Central memory CD8-positive, alpha-beta T cell (primary cell): ENCODE results near the gene SYT9.

Source experiments
- ATAC-seq: fragments of 150-1000 bp; cut with Tn5 transposase; replicated peaks from 2 replicates; pipeline ENCODE4 v1.10.0; 2022; ENCODE audit warnings: mild to moderate bottlenecking, moderate FRiP score, moderate number of reproducible peaks; ENCODE audit not compliant: poor library complexity, severe bottlenecking; ENCODE audit errors: extremely low read depth
- DNase-seq, 2 donors: peaks; one replicate each; pipeline ENCODE4 v3.0.0; 2021; ENCODE audit warnings: low spot score in 2 of 2
- H3K27ac Mint-ChIP-seq: one replicate; pipeline ENCODE4 v1.8.0; 2022; ENCODE audit warnings: low read depth, mild to moderate bottlenecking, moderate library complexity, mixed read lengths
- H3K27me3 Mint-ChIP-seq: one replicate; pipeline ENCODE4 v1.8.0; 2022; ENCODE audit warnings: mixed read lengths
- H3K36me3 Mint-ChIP-seq: one replicate; pipeline ENCODE4 v1.8.0; 2022; ENCODE audit warnings: mild to moderate bottlenecking, moderate library complexity, mixed read lengths; ENCODE audit not compliant: insufficient read depth
- H3K4me1 Mint-ChIP-seq: one replicate; pipeline ENCODE4 v1.8.0; 2022; ENCODE audit warnings: mixed read lengths
- H3K4me3 Mint-ChIP-seq: one replicate; pipeline ENCODE4 v1.8.0; 2022; ENCODE audit warnings: mild to moderate bottlenecking, moderate library complexity, mixed read lengths
- H3K9me3 Mint-ChIP-seq: one replicate; pipeline ENCODE4 v1.8.0; 2022; ENCODE audit warnings: mixed read lengths

SYT9 gene

GRCh38 chr11:7367803-7368202 is 116.1 kb downstream of the SYT9 start:
- Mint-ChIP-seq H3K27ac (no peak overlapping the region), H3K27me3 (peaks cover 14% of the 10 kb centered on the region), H3K4me3 (no peak overlapping the region), H3K9me3 (peaks cover 5% of the 10 kb centered on the region), H3K36me3 (no peaks in the 10 kb centered on the region), H3K4me1 (no peaks in the 10 kb centered on the region)
- ATAC-seq = no peak
- no peak for DNase-seq

DNA sequence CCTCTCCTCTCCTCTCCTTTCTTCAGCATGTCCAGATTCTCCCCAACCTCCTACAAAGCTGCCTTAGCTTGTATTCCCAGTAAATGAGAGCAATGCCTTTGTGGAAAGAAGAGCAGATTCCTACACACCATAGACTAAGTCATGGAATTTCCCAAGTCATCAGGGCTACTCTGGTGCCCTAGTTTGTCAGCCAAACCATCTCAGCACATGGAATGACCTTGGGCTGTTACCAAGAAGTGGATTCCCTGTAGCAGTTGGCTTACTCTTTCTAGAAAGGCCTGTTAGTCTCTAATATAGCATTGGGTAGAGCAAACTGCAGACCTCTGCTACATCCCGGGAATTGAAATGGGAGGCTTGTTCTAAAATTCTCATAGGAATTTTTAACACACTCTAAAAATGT is 124.7 kb downstream of the SYT9 start:
- no peak for DNase-seq
- no peak for ATAC-seq
- H3K9me3 Mint-ChIP-seq = peaks cover 5% of the 10 kb centered on the region
- no peaks in the 10 kb centered on the region for H3K36me3 Mint-ChIP-seq
- H3K4me3 Mint-ChIP-seq = no peak overlapping the region
- no peaks in the 10 kb centered on the region for H3K4me1 Mint-ChIP-seq
- H3K27ac Mint-ChIP-seq = no peak overlapping the region
- H3K27me3 Mint-ChIP-seq = peaks cover 71% of the 10 kb centered on the region

GRCh38 chr11:7381937-7382336 is 130.2 kb downstream of the SYT9 start:
- ATAC-seq (no peak), DNase-seq (no peak)
- Mint-ChIP-seq H3K4me1 (no peaks in the 10 kb centered on the region), H3K9me3 (no peaks in the 10 kb centered on the region), H3K27ac (no peak overlapping the region), H3K4me3 (no peak overlapping the region), H3K27me3 (peaks cover 39% of the 10 kb centered on the region), H3K36me3 (peaks cover 2% of the 10 kb centered on the region)

GRCh38 chr11:7383406-7383805 is 131.7 kb downstream of the SYT9 start:
- Mint-ChIP-seq H3K4me3 (no peak overlapping the region), H3K27ac (no peak overlapping the region), H3K36me3 (peaks cover 2% of the 10 kb centered on the region), H3K27me3 (peaks cover 25% of the 10 kb centered on the region), H3K4me1 (no peaks in the 10 kb centered on the region), H3K9me3 (no peaks in the 10 kb centered on the region)
- DNase-seq = no peak
- ATAC-seq = no peak

DNA sequence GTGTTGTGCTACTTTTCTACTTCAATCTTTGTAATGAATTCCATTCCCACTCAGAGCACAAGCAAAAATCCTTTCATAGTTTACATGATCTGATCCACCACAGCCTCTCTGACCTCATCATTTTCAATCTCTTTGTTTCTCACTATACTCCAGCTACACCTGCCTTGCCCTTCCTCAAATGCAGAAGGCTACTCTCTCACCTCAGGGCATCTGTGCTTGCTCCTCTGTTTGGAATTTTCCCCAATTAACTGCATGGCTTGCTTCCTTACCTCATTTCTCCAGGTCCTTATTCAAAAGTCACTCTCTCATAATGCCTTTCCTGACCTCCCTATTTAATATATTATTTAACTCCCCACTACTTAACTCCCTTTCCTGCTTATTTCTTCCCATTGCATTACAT is 133.0 kb downstream of the SYT9 start:
- Mint-ChIP-seq H3K4me1 (no peaks in the 10 kb centered on the region), H3K4me3 (no peak overlapping the region), H3K27ac (no peak overlapping the region), H3K27me3 (peaks cover 14% of the 10 kb centered on the region), H3K9me3 (no peaks in the 10 kb centered on the region), H3K36me3 (peaks cover 2% of the 10 kb centered on the region)
- ATAC-seq (no peak), DNase-seq (no peak)

DNA sequence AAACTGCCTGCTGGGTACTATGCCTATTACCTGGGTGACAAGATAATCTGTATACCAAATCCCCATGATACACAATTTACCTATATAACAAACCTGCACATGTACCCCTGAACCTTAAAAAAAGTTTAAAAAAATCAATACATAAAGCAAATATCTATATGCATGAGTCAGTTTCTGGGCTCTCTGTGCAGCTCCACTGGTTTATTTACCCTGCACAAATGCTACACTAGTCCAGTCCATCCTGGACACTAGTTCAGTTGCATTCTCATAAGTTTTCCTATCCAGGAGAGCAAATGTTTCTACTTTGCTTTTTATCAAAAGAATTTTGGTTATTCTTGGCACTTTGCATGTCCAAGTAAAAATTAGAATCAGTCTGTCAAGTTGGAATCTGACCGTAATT is 133.8 kb downstream of the SYT9 start:
- no peaks in the 10 kb centered on the region for H3K4me1 Mint-ChIP-seq
- H3K36me3 Mint-ChIP-seq = peaks cover 2% of the 10 kb centered on the region
- DNase-seq = no peak
- no peak overlapping the region for H3K27ac Mint-ChIP-seq
- H3K27me3 Mint-ChIP-seq = peaks cover 9% of the 10 kb centered on the region
- no peak for ATAC-seq
- H3K9me3 Mint-ChIP-seq = no peaks in the 10 kb centered on the region
- H3K4me3 Mint-ChIP-seq = no peak overlapping the region

DNA sequence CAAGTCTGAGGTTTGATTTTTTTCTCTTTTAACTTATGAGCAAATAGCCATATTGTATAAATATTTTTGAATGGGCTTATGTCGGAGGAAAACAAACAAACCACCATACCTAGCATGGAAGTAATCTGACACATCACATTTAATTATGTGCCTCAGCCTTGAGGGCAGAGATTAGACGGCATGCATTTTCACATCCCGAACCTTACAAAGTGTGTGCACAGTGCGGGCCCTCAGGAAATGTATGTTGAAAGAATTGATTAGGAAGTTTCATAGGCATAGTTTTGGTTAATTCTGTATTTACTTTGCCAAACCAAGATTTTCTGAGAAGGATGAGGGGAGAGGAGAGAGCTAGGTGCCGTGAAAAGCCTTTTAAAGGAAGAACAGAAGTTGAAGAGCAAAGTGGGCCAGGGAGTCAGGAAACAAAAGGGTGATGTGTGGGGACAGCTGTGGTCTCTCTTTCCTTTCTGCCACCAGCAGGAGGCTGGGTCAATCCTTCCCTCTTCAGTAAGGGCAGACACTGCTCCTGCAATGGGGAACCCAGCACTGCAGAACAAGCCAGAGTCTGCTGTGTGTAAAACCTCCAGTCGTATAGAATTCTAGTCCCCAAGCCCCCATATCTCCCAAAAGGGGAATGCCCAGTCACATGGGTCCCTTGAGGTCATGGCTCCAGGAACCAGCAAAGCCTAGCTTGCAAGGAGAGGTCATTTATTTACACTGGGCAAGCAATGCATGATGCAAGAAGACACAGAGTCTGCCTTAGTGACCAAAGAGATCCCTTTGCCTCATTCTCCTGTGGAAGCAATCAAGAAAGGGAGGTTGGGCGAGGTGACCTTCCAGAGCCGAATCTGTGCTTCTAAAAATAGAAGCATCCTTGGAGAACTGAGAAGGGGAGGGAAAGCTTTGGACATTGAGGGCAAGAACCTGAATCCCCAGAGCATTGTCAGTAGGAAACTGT is 162.5 kb downstream of the SYT9 start:
- Mint-ChIP-seq H3K36me3 (no peaks in the 10 kb centered on the region), H3K9me3 (no peaks in the 10 kb centered on the region)

GRCh38 chr11:7414973-7415817 is 163.5 kb downstream of the SYT9 start:
- no peaks in the 10 kb centered on the region for H3K9me3 Mint-ChIP-seq
- no peak overlapping the region for H3K27ac Mint-ChIP-seq
- no peak for DNase-seq
- ATAC-seq = no peak
- H3K36me3 Mint-ChIP-seq = no peaks in the 10 kb centered on the region
- peaks cover 72% of the 10 kb centered on the region for H3K27me3 Mint-ChIP-seq
- no peaks in the 10 kb centered on the region for H3K4me1 Mint-ChIP-seq
- H3K4me3 Mint-ChIP-seq = no peak overlapping the region

More for the DNA sequence above, 162.5 kb downstream of the SYT9 start:
- H3K27ac Mint-ChIP-seq = no peak overlapping the region
- ATAC-seq (no peak), DNase-seq (no peak)
- no peak overlapping the region for H3K4me3 Mint-ChIP-seq
- peaks cover 81% of the 10 kb centered on the region for H3K27me3 Mint-ChIP-seq
- no peaks in the 10 kb centered on the region for H3K4me1 Mint-ChIP-seq

- no peak for ATAC-seq
- Mint-ChIP-seq H3K27me3 (peaks cover 63% of the 10 kb centered on the region), H3K27ac (no peak overlapping the region), H3K4me3 (no peak overlapping the region), H3K9me3 (no peaks in the 10 kb centered on the region), H3K4me1 (no peaks in the 10 kb centered on the region), H3K36me3 (no peaks in the 10 kb centered on the region)
- no peak for DNase-seq
These were observed 164.4 kb downstream of the SYT9 start for GRCh38 chr11:7416080-7416479.

DNA sequence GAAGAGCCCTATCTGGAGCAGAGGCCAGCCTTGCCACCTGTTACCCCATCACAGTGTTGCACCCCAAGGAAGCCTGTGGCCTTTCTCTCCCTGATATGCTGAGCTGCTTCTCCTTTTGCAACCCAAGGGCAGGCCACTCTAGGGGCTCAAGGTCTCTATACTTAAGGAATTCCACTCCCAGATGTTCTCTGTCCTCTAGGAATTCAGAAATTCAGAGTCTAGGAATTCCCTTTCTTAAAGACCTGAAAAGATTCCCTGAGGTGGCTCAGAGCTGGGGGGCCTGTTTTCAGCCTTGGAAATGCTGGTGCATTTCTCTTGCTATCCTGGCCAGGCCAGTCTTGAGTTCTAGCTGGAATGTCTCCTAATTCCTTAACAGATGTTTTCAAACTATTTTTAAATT is 165.6 kb downstream of the SYT9 start:
- Mint-ChIP-seq H3K27ac (no peak overlapping the region), H3K4me1 (peaks cover 2% of the 10 kb centered on the region), H3K27me3 (peaks cover 59% of the 10 kb centered on the region), H3K36me3 (no peaks in the 10 kb centered on the region), H3K4me3 (no peak overlapping the region), H3K9me3 (no peaks in the 10 kb centered on the region)
- no peak for ATAC-seq
- no peak for DNase-seq

DNA sequence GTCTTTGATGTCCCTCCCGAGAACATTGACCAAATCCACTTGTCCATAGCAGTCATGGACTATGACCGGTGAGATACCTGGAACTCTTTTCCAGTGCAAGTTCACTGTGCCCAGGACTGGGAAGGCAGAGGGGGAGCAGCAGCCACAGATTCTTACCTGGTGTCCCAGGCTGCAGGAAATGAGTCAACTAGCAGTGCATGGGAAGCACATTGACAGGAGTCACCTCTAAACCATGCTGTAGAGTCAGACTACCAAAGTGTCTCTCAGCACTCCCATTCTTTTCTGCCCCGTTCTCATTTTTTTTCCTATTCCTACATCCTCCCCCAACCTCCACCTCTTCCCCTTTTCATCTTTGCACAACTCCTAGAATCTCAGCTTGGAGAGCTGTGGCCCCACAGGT is 166.4 kb downstream of the SYT9 start:
- ATAC-seq = no peak
- peaks cover under 1% of the 10 kb centered on the region for H3K36me3 Mint-ChIP-seq
- no peak overlapping the region for H3K27ac Mint-ChIP-seq
- no peaks in the 10 kb centered on the region for H3K9me3 Mint-ChIP-seq
- peaks cover 6% of the 10 kb centered on the region for H3K4me1 Mint-ChIP-seq
- no peak for DNase-seq
- peaks cover 59% of the 10 kb centered on the region for H3K27me3 Mint-ChIP-seq
- no peak overlapping the region for H3K4me3 Mint-ChIP-seq

GRCh38 chr11:7418906-7419305 is 167.2 kb downstream of the SYT9 start:
- H3K27ac Mint-ChIP-seq = no peak overlapping the region
- H3K27me3 Mint-ChIP-seq = peaks cover 50% of the 10 kb centered on the region
- DNase-seq = no peak
- peaks cover 6% of the 10 kb centered on the region for H3K4me1 Mint-ChIP-seq
- no peak for ATAC-seq
- peaks cover 3% of the 10 kb centered on the region for H3K36me3 Mint-ChIP-seq
- H3K4me3 Mint-ChIP-seq = no peak overlapping the region
- no peaks in the 10 kb centered on the region for H3K9me3 Mint-ChIP-seq

DNA sequence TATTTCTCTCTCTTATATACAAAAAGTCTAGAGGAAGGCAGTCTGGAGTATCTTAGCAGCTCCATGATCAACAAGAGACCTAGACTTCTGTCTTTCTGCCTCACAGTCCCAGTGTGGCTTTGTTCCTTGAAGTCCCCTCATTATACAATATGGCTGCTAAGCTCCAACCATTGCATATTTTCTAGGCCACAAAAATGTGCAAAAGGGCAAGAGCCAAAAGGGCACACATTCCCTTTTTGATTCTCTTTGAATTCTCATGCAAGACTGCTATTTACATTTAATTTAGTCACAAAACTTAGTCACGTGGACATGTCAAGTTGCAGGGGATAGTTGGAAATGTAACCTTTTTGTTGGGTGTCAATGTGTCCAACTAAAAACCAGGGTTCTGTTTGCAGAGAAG is 169.4 kb downstream of the SYT9 start:
- Mint-ChIP-seq H3K4me3 (no peak overlapping the region), H3K9me3 (no peaks in the 10 kb centered on the region), H3K27me3 (peaks cover 42% of the 10 kb centered on the region), H3K36me3 (peaks cover 3% of the 10 kb centered on the region), H3K4me1 (peaks cover 6% of the 10 kb centered on the region), H3K27ac (no peak overlapping the region)
- DNase-seq (no peak), ATAC-seq (no peak)
